ENCODE measurements around the gene EMX2.

GRCh38 chr10:117504562-117504961, 38.0 kb upstream of the EMX2 start:
- TF ChIP-seq CTCF (IDR thresholded peaks at IDR 0.05; ENCODE audit: poor library complexity) (no peak), EZH2 (IDR thresholded peaks at IDR 0.05; ENCODE audit: borderline replicate concordance) (no peak), EZH2phosphoT487 (IDR thresholded peaks at IDR 0.05; ENCODE audit: low read depth, severe bottlenecking, unreplicated experiment) (no peak)

Data from hepatocyte (in vitro differentiated cells).